Liver (tissue), 9 donors: ENCODE results near the gene SLC38A2. TPM values are rescaled to one million over a fixed set of nuclear protein-coding genes. Genes with fewer than 3 reads are reported as not detected.

Experiments
- DNase-seq: peaks from one replicate; pipeline ENCODE4 v3.0.0-alpha.2; 2017; ENCODE audit warnings: low spot score
- H3K27ac ChIP-seq, 2 donors: one replicate each; pipeline ENCODE4 v1.7.0; 2013; ENCODE audit warnings: inconsistent platforms in 2 of 2, low read length in 2 of 2, control low read depth in 1 of 2, low read depth in 1 of 2, mild to moderate bottlenecking in 1 of 2
- H3K27me3 ChIP-seq, 4 donors: one replicate each; pipeline versions ENCODE4 v1.6.1 to v1.7.0; 2013; ENCODE audit warnings: low read length in 3 of 4, inconsistent platforms in 1 of 4, mild to moderate bottlenecking in 1 of 4, moderate library complexity in 1 of 4; ENCODE audit not compliant: control insufficient read depth in 4 of 4, insufficient read depth in 4 of 4
- H3K36me3 ChIP-seq, 4 donors: one replicate each; pipeline versions ENCODE4 v1.6.1 to v1.7.0; 2013; ENCODE audit warnings: low read length in 3 of 4, mild to moderate bottlenecking in 3 of 4, low read depth in 1 of 4, moderate library complexity in 1 of 4; ENCODE audit not compliant: control insufficient read depth in 4 of 4, insufficient read depth in 3 of 4
- H3K4me1 ChIP-seq, 4 donors: one replicate each; pipeline versions ENCODE4 v1.6.1 to v1.7.0; 2013; ENCODE audit warnings: low read length in 3 of 4, mild to moderate bottlenecking in 3 of 4, moderate library complexity in 1 of 4; ENCODE audit not compliant: control insufficient read depth in 4 of 4, insufficient read depth in 4 of 4
- H3K4me3 ChIP-seq, 3 donors: one replicate each; pipeline versions ENCODE4 v1.6.1 to v1.7.0; 2013; ENCODE audit warnings: low read length in 3 of 3, control low read depth in 1 of 3, low read depth in 1 of 3, mild to moderate bottlenecking in 1 of 3
- H3K9ac ChIP-seq, 2 donors: one replicate each; pipeline ENCODE4 v1.7.0; 2013; ENCODE audit warnings: low read length in 2 of 2, mild to moderate bottlenecking in 2 of 2, moderate library complexity in 2 of 2, control low read depth in 1 of 2, low read depth in 1 of 2
- H3K9me3 ChIP-seq, 4 donors: one replicate each; pipeline versions ENCODE4 v1.6.1 to v1.7.0; 2013; ENCODE audit warnings: low read length in 3 of 4; ENCODE audit not compliant: control insufficient read depth in 4 of 4
- CTCF ChIP-seq: fragments of 150-350 bp; IDR thresholded peaks from 2 replicates; pipeline ENCODE4 v1.5.1; 2017; ENCODE audit warnings: improper control_type of control experiment, low read depth, low read length; ENCODE audit not compliant: missing input control
- EGR1 ChIP-seq, 2 donors: IDR thresholded peaks; 2 replicates each; pipeline ENCODE4 v1.6.1; 2016 to 2018; ENCODE audit warnings: antibody characterized with exemption in 2 of 2, low read depth in 2 of 2
- FOXA1 ChIP-seq: IDR thresholded peaks from 2 replicates; pipeline ENCODE4 v1.6.1; 2016; ENCODE audit warnings: antibody characterized with exemption
- FOXA2 ChIP-seq: IDR thresholded peaks from 2 replicates; pipeline ENCODE4 v1.6.1; 2016; ENCODE audit warnings: antibody characterized with exemption
- GABPA ChIP-seq, 2 donors: IDR thresholded peaks in 1 of 2; conservative IDR thresholded peaks in 1 of 2; 2 replicates each; pipeline ENCODE4 v1.6.1; 2016; ENCODE audit warnings: antibody characterized with exemption in 2 of 2, mild to moderate bottlenecking in 1 of 2, moderate library complexity in 1 of 2
- HNF4A ChIP-seq, 2 donors: conservative IDR thresholded peaks; 2 replicates each; pipeline ENCODE4 v1.6.1; 2016; ENCODE audit warnings: antibody characterized with exemption in 2 of 2, mild to moderate bottlenecking in 2 of 2
- HNF4G ChIP-seq: IDR thresholded peaks from 2 replicates; pipeline ENCODE4 v1.6.1; 2016; ENCODE audit warnings: antibody characterized with exemption
- JUND ChIP-seq, 2 donors: IDR thresholded peaks; 2 replicates each; pipeline ENCODE4 v1.6.1; 2016; ENCODE audit warnings: antibody characterized with exemption in 2 of 2
- MAX ChIP-seq: IDR thresholded peaks from 2 replicates; pipeline ENCODE4 v1.6.1; 2016; ENCODE audit warnings: antibody characterized with exemption
- NR2F2 ChIP-seq: IDR thresholded peaks from 2 replicates; pipeline ENCODE4 v1.6.1; 2016; ENCODE audit warnings: antibody characterized with exemption
- RAD21 ChIP-seq, 2 donors: IDR thresholded peaks; 2 replicates each; pipeline ENCODE4 v1.6.1; 2016; ENCODE audit warnings: antibody characterized with exemption in 2 of 2, mild to moderate bottlenecking in 2 of 2
- RXRA ChIP-seq, 2 donors: IDR thresholded peaks; 2 replicates each; pipeline ENCODE4 v1.6.1; 2017 to 2018; ENCODE audit warnings: antibody characterized with exemption in 2 of 2, mild to moderate bottlenecking in 1 of 2
- SP1 ChIP-seq: IDR thresholded peaks from 2 replicates; pipeline ENCODE4 v1.6.1; 2018; ENCODE audit warnings: antibody characterized with exemption, mild to moderate bottlenecking
- TAF1 ChIP-seq: conservative IDR thresholded peaks from 2 replicates; pipeline ENCODE4 v1.6.1; 2016; ENCODE audit warnings: antibody characterized with exemption, mild to moderate bottlenecking
- YY1 ChIP-seq: IDR thresholded peaks from 2 replicates; pipeline ENCODE4 v1.6.1; 2016; ENCODE audit warnings: antibody characterized with exemption, mild to moderate bottlenecking
- ZBTB33 ChIP-seq: IDR thresholded peaks from 2 replicates; pipeline ENCODE4 v1.6.1; 2016; ENCODE audit warnings: antibody characterized with exemption
- WGBS: extraction: QIAGEN DNeasy Blood & Tissue Kit; methylation state at CpG from one replicate; pipeline ENCODE4 v1.1.7; 2013; 5-methylcytosine and 5-hydroxymethylcytosine counted together
- polyA plus RNA-seq, 2 donors: library from polyadenylated mRNA; stranded (reverse) in 1 of 2; unstranded in 1 of 2; fragments of 200-250 nt in 1 of 2; fragments of >200 nt in 1 of 2; fragmentation: Nextera tagmentation in 1 of 2; extraction: Ambion mirVana in 1 of 2; gene quantifications; one replicate each; pipeline versions ENCODE4 v1.2.1 to v1.2.3, GENCODE V29; 2013 to 2015
- total RNA-seq, 2 donors: library from RNA; depleted of rRNA; stranded (reverse); fragments of >200 nt; gene quantifications; one replicate each; pipeline ENCODE4 v1.2.3, GENCODE V29; 2014
- TF ChIP-seq, protein P1 (sequence below): IDR thresholded peaks from 2 replicates; pipeline ENCODE4 v1.6.1; 2016; ENCODE audit warnings: antibody characterized with exemption
- TF ChIP-seq, protein P2 (sequence below): IDR thresholded peaks from 2 replicates; pipeline ENCODE4 v1.6.1; 2016; ENCODE audit warnings: antibody characterized with exemption, mild to moderate bottlenecking
- donor health status: healthy.
- donor health status: healthy.
- donor health status: healthy.
- donor health status: healthy.
- donor health status: healthy.

Gene SLC38A2
- total and polyA plus RNA-seq, 4 donors: 50.6 to 472 (median 97.4) TPM

GRCh38 chr12:46373301-46374296 lies 1.0 kb upstream of the SLC38A2 start:
- H3K36me3 ChIP-seq: peaks cover 0 to 25% (median 13%) of the 10 kb centered on the region in 4 donors
- no peaks in the 10 kb centered on the region for H3K9me3 ChIP-seq

More at GRCh38 chr12:46373301-46374296, 1.0 kb upstream of the SLC38A2 start:
- H3K27me3 ChIP-seq: no peaks in the 10 kb centered on the region
- DNase-seq: peak; percentile 66
- H3K4me3 ChIP-seq: peak overlapping the region; percentile 71 to 97 (median 88)
- WGBS: 22% methylated on average over 37 of the region's 37 CpGs
- H3K27ac ChIP-seq: peak overlapping the region; percentile 95 to 99
- TF ChIP-seq NR2F2 (no peak), FOXA2 (no peak), RXRA (IDR thresholded peaks at IDR 0.05) (peak in 1 of 2 donors; percentile 17), TAF1 (no peak), FOXA1 (no peak), SP1 (no peak), ZBTB33 (no peak), EGR1 (IDR thresholded peaks at IDR 0.05; ENCODE audit: low read depth in 2 of 2) (no peak), GABPA (IDR thresholded peaks at IDR 0.05 in 1 of 2, conservative IDR thresholded peaks at IDR 0.05 in 1 of 2) (no peak), HNF4A (conservative IDR thresholded peaks at IDR 0.05) (no peak), MAX (peak; percentile 41), CTCF (no peak), HNF4G (no peak), YY1 (peak; percentile 7), RAD21 (IDR thresholded peaks at IDR 0.05) (peak in 1 of 2 donors; percentile 44), JUND (IDR thresholded peaks at IDR 0.05) (no peak)
- TF ChIP-seq, protein P1, sequence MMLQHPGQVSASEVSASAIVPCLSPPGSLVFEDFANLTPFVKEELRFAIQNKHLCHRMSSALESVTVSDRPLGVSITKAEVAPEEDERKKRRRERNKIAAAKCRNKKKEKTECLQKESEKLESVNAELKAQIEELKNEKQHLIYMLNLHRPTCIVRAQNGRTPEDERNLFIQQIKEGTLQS: no peak
- TF ChIP-seq, protein P2, sequence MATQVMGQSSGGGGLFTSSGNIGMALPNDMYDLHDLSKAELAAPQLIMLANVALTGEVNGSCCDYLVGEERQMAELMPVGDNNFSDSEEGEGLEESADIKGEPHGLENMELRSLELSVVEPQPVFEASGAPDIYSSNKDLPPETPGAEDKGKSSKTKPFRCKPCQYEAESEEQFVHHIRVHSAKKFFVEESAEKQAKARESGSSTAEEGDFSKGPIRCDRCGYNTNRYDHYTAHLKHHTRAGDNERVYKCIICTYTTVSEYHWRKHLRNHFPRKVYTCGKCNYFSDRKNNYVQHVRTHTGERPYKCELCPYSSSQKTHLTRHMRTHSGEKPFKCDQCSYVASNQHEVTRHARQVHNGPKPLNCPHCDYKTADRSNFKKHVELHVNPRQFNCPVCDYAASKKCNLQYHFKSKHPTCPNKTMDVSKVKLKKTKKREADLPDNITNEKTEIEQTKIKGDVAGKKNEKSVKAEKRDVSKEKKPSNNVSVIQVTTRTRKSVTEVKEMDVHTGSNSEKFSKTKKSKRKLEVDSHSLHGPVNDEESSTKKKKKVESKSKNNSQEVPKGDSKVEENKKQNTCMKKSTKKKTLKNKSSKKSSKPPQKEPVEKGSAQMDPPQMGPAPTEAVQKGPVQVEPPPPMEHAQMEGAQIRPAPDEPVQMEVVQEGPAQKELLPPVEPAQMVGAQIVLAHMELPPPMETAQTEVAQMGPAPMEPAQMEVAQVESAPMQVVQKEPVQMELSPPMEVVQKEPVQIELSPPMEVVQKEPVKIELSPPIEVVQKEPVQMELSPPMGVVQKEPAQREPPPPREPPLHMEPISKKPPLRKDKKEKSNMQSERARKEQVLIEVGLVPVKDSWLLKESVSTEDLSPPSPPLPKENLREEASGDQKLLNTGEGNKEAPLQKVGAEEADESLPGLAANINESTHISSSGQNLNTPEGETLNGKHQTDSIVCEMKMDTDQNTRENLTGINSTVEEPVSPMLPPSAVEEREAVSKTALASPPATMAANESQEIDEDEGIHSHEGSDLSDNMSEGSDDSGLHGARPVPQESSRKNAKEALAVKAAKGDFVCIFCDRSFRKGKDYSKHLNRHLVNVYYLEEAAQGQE: no peak
- H3K9ac ChIP-seq: peak overlapping the region; percentile 47 to 100
- H3K4me1 ChIP-seq: peaks cover 7 to 44% (median 18%) of the 10 kb centered on the region in 4 donors
